ENCODE measurements around the gene HSPB7. TPM values are rescaled to one million over a fixed set of nuclear protein-coding genes. Genes with fewer than 3 reads are reported as not detected.
A peak's percentile ranks its signal among the peaks of the same experiment; 100 is the strongest.

Gene HSPB7
- total RNA-seq, 1 experiment from 2014 or later = 0.11 TPM

DNA sequence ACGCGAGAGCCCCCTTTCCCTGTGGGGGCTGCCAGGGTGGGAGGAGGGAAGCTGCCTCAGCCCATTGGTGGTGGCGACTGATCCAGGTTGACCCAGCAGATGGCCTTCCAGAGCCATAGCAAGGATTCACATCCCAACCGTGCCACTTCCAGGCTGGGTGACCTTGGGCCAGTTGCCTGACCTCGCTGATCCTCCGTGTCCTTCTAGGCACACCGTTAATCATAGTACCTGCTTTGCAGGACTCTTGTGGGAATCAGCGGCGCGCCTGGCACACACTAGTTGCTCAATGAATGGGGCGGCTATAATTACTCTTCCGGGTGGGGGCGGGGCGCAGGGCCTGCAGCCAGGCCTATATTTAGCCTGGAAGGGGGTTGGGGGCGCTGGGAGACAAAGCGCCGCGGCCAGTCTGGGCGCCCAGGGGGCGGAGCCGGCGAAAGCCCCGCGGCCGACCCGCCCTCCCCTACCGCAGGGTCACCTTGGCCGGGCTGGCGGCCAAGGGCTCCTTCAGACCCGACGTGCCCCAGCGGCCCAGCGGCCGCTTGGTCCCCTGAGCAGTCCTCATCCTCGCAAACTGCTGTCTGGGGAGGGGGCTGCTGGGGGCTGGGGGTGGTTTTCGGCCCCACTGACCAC lies 5.1 kb downstream of the HSPB7 start (continued):
- TF ChIP-seq AFF4 (CRISPR knock-in tag; IDR thresholded peaks at IDR 0.05; ENCODE audit: borderline replicate concordance) (no peak), ESRRA (CRISPR knock-in tag; IDR thresholded peaks at IDR 0.05; ENCODE audit: borderline replicate concordance) (peak; percentile 98), GTF2I (CRISPR knock-in tag; conservative IDR thresholded peaks at IDR 0.05) (peak; percentile 95), CDX4 (CRISPR knock-in tag; IDR thresholded peaks at IDR 0.05; ENCODE audit: borderline replicate concordance) (no peak), FOXK1 (CRISPR knock-in tag; IDR thresholded peaks at IDR 0.05) (no peak), NR2C2 (CRISPR knock-in tag; IDR thresholded peaks at IDR 0.05) (no peak), SP1 (CRISPR knock-in tag; conservative IDR thresholded peaks at IDR 0.05) (peak; percentile 61; the same call in 1 of the 2 replicates), MYBL2 (CRISPR knock-in tag; IDR thresholded peaks at IDR 0.05) (no peak), FOXP4 (CRISPR knock-in tag; IDR thresholded peaks at IDR 0.05) (0 out of 2 replicates have a peak, but pooled peaks have one; percentile 67), ZNF263 (CRISPR knock-in tag; IDR thresholded peaks at IDR 0.05; ENCODE audit: low read depth) (no peak), ATF1 (CRISPR knock-in tag; IDR thresholded peaks at IDR 0.05) (no peak), GABPB1 (CRISPR knock-in tag; IDR thresholded peaks at IDR 0.05) (no peak), ZNF671 (CRISPR knock-in tag; IDR thresholded peaks at IDR 0.05) (no peak), E2F5 (CRISPR knock-in tag; IDR thresholded peaks at IDR 0.05) (peak; percentile 18; the same call in 1 of the 2 replicates), JUN (CRISPR knock-in tag; IDR thresholded peaks at IDR 0.05) (no peak), ZNF232 (CRISPR knock-in tag; IDR thresholded peaks at IDR 0.05) (no peak; the same call in 1 of the 2 replicates), TEAD4 (CRISPR knock-in tag; IDR thresholded peaks at IDR 0.05) (no peak), SMAD3 (CRISPR knock-in tag; IDR thresholded peaks at IDR 0.05; ENCODE audit: borderline replicate concordance) (no peak)
- TF ChIP-seq, protein P1, sequence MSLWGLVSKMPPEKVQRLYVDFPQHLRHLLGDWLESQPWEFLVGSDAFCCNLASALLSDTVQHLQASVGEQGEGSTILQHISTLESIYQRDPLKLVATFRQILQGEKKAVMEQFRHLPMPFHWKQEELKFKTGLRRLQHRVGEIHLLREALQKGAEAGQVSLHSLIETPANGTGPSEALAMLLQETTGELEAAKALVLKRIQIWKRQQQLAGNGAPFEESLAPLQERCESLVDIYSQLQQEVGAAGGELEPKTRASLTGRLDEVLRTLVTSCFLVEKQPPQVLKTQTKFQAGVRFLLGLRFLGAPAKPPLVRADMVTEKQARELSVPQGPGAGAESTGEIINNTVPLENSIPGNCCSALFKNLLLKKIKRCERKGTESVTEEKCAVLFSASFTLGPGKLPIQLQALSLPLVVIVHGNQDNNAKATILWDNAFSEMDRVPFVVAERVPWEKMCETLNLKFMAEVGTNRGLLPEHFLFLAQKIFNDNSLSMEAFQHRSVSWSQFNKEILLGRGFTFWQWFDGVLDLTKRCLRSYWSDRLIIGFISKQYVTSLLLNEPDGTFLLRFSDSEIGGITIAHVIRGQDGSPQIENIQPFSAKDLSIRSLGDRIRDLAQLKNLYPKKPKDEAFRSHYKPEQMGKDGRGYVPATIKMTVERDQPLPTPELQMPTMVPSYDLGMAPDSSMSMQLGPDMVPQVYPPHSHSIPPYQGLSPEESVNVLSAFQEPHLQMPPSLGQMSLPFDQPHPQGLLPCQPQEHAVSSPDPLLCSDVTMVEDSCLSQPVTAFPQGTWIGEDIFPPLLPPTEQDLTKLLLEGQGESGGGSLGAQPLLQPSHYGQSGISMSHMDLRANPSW (CRISPR knock-in tag; conservative IDR thresholded peaks at IDR 0.05; ENCODE audit: low read depth) = no peak
- TF ChIP-seq, protein P2, sequence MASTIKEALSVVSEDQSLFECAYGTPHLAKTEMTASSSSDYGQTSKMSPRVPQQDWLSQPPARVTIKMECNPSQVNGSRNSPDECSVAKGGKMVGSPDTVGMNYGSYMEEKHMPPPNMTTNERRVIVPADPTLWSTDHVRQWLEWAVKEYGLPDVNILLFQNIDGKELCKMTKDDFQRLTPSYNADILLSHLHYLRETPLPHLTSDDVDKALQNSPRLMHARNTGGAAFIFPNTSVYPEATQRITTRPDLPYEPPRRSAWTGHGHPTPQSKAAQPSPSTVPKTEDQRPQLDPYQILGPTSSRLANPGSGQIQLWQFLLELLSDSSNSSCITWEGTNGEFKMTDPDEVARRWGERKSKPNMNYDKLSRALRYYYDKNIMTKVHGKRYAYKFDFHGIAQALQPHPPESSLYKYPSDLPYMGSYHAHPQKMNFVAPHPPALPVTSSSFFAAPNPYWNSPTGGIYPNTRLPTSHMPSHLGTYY (CRISPR knock-in tag; IDR thresholded peaks at IDR 0.05) = no peak
- TF ChIP-seq, protein P3, sequence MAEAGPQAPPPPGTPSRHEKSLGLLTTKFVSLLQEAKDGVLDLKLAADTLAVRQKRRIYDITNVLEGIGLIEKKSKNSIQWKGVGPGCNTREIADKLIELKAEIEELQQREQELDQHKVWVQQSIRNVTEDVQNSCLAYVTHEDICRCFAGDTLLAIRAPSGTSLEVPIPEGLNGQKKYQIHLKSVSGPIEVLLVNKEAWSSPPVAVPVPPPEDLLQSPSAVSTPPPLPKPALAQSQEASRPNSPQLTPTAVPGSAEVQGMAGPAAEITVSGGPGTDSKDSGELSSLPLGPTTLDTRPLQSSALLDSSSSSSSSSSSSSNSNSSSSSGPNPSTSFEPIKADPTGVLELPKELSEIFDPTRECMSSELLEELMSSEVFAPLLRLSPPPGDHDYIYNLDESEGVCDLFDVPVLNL (CRISPR knock-in tag; IDR thresholded peaks at IDR 0.05; ENCODE audit: borderline replicate concordance, low read depth) = no peak

All from WTC11 (cell line).